Upper lobe of right lung (tissue), 1 donor: Measurements from ENCODE around the gene PRDM13. TPM values are rescaled to one million over a fixed set of nuclear protein-coding genes. Genes with fewer than 3 reads are reported as not detected.
A peak's percentile ranks its signal among the peaks of the same experiment; 100 is the strongest.
"Not testable (repeated sequence)": the region's sequence is repeated elsewhere in the genome, so short reads cannot be mapped to it uniquely, and the experiment has no call there.

Source experiments
- ATAC-seq: fragments of 200-7000 bp; cut with Tn5 transposase; one replicate; pipeline ENCODE4 v1.9.1; 2020; ENCODE audit warnings: mild to moderate bottlenecking, moderate library complexity
- DNase-seq: peaks from one replicate; pipeline ENCODE4 v3.0.0-alpha.2; 2020
- H3K27ac ChIP-seq: fragments of 200-600 bp; one replicate; pipeline ENCODE4 v1.8.0; 2022
- H3K27me3 ChIP-seq: fragments of 200-600 bp; one replicate; pipeline ENCODE4 v1.8.0; 2022; ENCODE audit warnings: mild to moderate bottlenecking
- H3K36me3 ChIP-seq: fragments of 200-600 bp; one replicate; pipeline ENCODE4 v1.8.0; 2022
- H3K4me1 ChIP-seq: fragments of 200-600 bp; one replicate; pipeline ENCODE4 v1.8.0; 2022
- H3K4me3 ChIP-seq: fragments of 200-600 bp; one replicate; pipeline ENCODE4 v1.8.0; 2022; ENCODE audit warnings: mild to moderate bottlenecking
- H3K9me3 ChIP-seq: fragments of 200-600 bp; one replicate; pipeline ENCODE4 v1.8.0; 2022
- CTCF ChIP-seq: fragments of 200-600 bp; IDR thresholded peaks from one replicate; pipeline ENCODE4 v1.8.0; 2022; ENCODE audit warnings: antibody characterized with exemption
- intact Hi-C: fragments of 100-400 bp; cut with DNase I; formaldehyde crosslinking; loops from one replicate; pipeline ENCODE4 v1.11.0; 2022
- total RNA-seq: library from RNA; stranded (reverse); fragmentation: NEBNext Ultra II Directional; extraction: Animal tissue kit (Norgen Biotek cat#: 25700); gene quantifications from one replicate; pipeline ENCODE4 v1.2.1, GENCODE V29; 2021
- donor health status: DM: no; HTN: yes; CAD: no; lungs with severe emphysema.

PRDM13 gene
- total RNA-seq, 1 donor from 2014 or later: not detected

- no peak for ATAC-seq
- no peak for TF ChIP-seq CTCF
- peaks cover 20% of the 10 kb centered on the region for H3K4me1 ChIP-seq
- no peak for DNase-seq
- H3K27me3 ChIP-seq: peaks cover 98% of the 10 kb centered on the region
- H3K36me3 ChIP-seq: no peaks in the 10 kb centered on the region
- intact Hi-C loops: no loop called here
- H3K27ac ChIP-seq: no peak overlapping the region
- no peak overlapping the region for H3K4me3 ChIP-seq
- H3K9me3 ChIP-seq: no peaks in the 10 kb centered on the region
Observed at GRCh38 chr6:99617131-99617530, 10.5 kb downstream of the PRDM13 start.

GRCh38 chr6:99618649-99619408, 12.2 kb downstream of the PRDM13 start:
- H3K27me3 ChIP-seq: peaks cover 99% of the 10 kb centered on the region
- TF ChIP-seq CTCF: no peak
- ATAC-seq (no peak), DNase-seq (no peak)
- H3K9me3 ChIP-seq: no peaks in the 10 kb centered on the region
- intact Hi-C loops: no loop called here
- no peaks in the 10 kb centered on the region for H3K36me3 ChIP-seq
- peaks cover 10% of the 10 kb centered on the region for H3K4me1 ChIP-seq
- H3K4me3 ChIP-seq: no peak overlapping the region
- no peak overlapping the region for H3K27ac ChIP-seq

GRCh38 chr6:99619409-99619762, 12.8 kb downstream of the PRDM13 start:
- no peak for ATAC-seq
- no peak for DNase-seq
- H3K4me3 ChIP-seq: no peak overlapping the region
- TF ChIP-seq CTCF: no peak
- intact Hi-C loops: no loop called here
- H3K4me1 ChIP-seq: peaks cover 5% of the 10 kb centered on the region
- H3K9me3 ChIP-seq: no peaks in the 10 kb centered on the region
- no peak overlapping the region for H3K27ac ChIP-seq
- H3K27me3 ChIP-seq: peaks cover 98% of the 10 kb centered on the region
- H3K36me3 ChIP-seq: no peaks in the 10 kb centered on the region

- ATAC-seq, H3K36me3 ChIP-seq, H3K4me3 ChIP-seq, DNase-seq, intact Hi-C loops, H3K4me1 ChIP-seq, H3K9me3 ChIP-seq, H3K27ac ChIP-seq: not testable (repeated sequence)
- H3K27me3 ChIP-seq: peaks cover 73% of the 10 kb centered on the region
Observed at GRCh38 chr6:99622044-99622443, 15.4 kb downstream of the PRDM13 start.

GRCh38 chr6:99629293-99629692, 22.7 kb downstream of the PRDM13 start:
- Histone ChIP-seq H3K9me3 (no peaks in the 10 kb centered on the region), H3K4me3 (no peak overlapping the region), H3K4me1 (no peaks in the 10 kb centered on the region), H3K27me3 (peaks cover 3% of the 10 kb centered on the region), H3K27ac (no peak overlapping the region), H3K36me3 (no peaks in the 10 kb centered on the region)
- intact Hi-C loops: no loop called here
- ATAC-seq (peak; percentile 24), DNase-seq (no peak)
- TF ChIP-seq CTCF: no peak

GRCh38 chr6:99637629-99638028, 31.0 kb downstream of the PRDM13 start:
- Histone ChIP-seq H3K27ac (no peak overlapping the region), H3K36me3 (no peaks in the 10 kb centered on the region), H3K4me3 (no peak overlapping the region), H3K9me3 (no peaks in the 10 kb centered on the region), H3K27me3 (no peaks in the 10 kb centered on the region), H3K4me1 (no peaks in the 10 kb centered on the region)
- ATAC-seq (no peak), DNase-seq (no peak)
- intact Hi-C loops: no loop called here
- no peak for TF ChIP-seq CTCF

GRCh38 chr6:99638358-99638757, 31.7 kb downstream of the PRDM13 start:
- H3K4me1 ChIP-seq, DNase-seq, H3K9me3 ChIP-seq, intact Hi-C loops, H3K4me3 ChIP-seq, H3K27ac ChIP-seq, H3K36me3 ChIP-seq, H3K27me3 ChIP-seq, ATAC-seq: not testable (repeated sequence)
